Astrocyte of the spinal cord (primary cell): Measurements from ENCODE around the gene ZNF580.

Experiments used
- DNase-seq: peaks from one replicate; pipeline ENCODE4 v3.0.0; 2011; ENCODE audit warnings: low read depth, low spot score
- H3K4me3 ChIP-seq: 2 replicates; pipeline ENCODE4 v1.5.1; 2011; ENCODE audit warnings: low read depth, mild to moderate bottlenecking, low read length, moderate library complexity
- CTCF ChIP-seq: IDR thresholded peaks from 2 replicates; pipeline ENCODE4 v1.5.1; 2012; ENCODE audit warnings: low read depth, mild to moderate bottlenecking, low read length, inconsistent platforms
- in situ Hi-C: cut with HindIII; loops from 2 replicates; pipeline ENCODE4 v1.10.0; 2017; ENCODE audit warnings: low sequenced_read_pairs

The ZNF580 gene

GRCh38 chr19:55675661-55676354 is 35.0 kb downstream of the ZNF580 start:
- no peak for TF ChIP-seq CTCF
- in situ Hi-C loops = no loop called here
- H3K4me3 ChIP-seq = peak overlapping the region; percentile 85
- no peak for DNase-seq

GRCh38 chr19:55676383-55676782 is 35.6 kb downstream of the ZNF580 start:
- no peak for DNase-seq
- in situ Hi-C loops = no loop called here
- peak overlapping the region; percentile 85 for H3K4me3 ChIP-seq
- no peak for TF ChIP-seq CTCF

- DNase-seq = no peak
- in situ Hi-C loops = no loop called here
- no peak overlapping the region for H3K4me3 ChIP-seq
- TF ChIP-seq CTCF = no peak
Observed at GRCh38 chr19:55676889-55677505, 36.2 kb downstream of the ZNF580 start.

- in situ Hi-C loops = no loop called here
- no peak for DNase-seq
- no peak overlapping the region for H3K4me3 ChIP-seq
- no peak for TF ChIP-seq CTCF
Observed at GRCh38 chr19:55677572-55678028, 36.8 kb downstream of the ZNF580 start.

GRCh38 chr19:55678121-55678671 is 37.4 kb downstream of the ZNF580 start:
- no peak for DNase-seq
- in situ Hi-C loops = no loop called here
- no peak overlapping the region for H3K4me3 ChIP-seq
- TF ChIP-seq CTCF = no peak

- no peak overlapping the region for H3K4me3 ChIP-seq
- no peak for TF ChIP-seq CTCF
- no peak for DNase-seq
- in situ Hi-C loops = no loop called here
Observed at GRCh38 chr19:55679343-55680257, 38.8 kb downstream of the ZNF580 start.
